Measurements from ENCODE around the gene IGSF23.

Gene IGSF23

DNA sequence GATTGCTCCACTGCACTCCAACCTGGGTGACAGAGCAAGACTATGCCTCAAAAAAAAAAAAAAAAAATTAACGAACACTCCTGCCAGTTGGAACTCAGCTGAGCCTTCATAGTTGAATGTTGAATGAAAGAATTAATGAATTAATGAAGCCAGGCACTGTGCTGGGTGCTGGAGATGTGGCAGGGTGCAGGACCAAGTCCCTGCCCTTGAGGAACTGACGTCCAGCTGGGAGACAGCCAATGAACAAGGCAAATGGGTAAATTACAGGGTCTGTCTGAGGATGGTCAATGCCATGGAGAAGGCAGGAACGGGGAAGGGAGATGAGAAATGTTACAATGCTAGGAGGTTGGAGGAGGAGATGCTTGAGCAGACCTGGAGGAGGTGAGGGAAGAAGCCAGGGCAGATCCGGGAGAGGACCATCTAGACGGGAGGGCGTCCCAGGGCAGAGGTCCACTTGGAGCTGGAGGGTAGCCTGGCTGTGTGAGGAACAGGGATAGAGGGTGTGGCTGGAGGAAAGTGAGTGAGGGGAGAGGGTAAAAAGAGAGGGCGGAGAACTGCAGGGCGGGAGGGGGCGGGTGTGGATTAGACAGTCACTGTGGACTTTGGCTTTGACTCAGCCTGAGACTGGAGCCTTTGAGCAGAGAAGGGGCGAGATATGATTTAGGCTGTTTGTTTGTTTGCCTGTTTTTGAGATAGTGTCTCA lies 16.8 kb upstream of the IGSF23 start:
- no peak for DNase-seq (ENCODE audit: low read depth)
- TF ChIP-seq, protein P1, sequence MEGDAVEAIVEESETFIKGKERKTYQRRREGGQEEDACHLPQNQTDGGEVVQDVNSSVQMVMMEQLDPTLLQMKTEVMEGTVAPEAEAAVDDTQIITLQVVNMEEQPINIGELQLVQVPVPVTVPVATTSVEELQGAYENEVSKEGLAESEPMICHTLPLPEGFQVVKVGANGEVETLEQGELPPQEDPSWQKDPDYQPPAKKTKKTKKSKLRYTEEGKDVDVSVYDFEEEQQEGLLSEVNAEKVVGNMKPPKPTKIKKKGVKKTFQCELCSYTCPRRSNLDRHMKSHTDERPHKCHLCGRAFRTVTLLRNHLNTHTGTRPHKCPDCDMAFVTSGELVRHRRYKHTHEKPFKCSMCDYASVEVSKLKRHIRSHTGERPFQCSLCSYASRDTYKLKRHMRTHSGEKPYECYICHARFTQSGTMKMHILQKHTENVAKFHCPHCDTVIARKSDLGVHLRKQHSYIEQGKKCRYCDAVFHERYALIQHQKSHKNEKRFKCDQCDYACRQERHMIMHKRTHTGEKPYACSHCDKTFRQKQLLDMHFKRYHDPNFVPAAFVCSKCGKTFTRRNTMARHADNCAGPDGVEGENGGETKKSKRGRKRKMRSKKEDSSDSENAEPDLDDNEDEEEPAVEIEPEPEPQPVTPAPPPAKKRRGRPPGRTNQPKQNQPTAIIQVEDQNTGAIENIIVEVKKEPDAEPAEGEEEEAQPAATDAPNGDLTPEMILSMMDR (IDR thresholded peaks at IDR 0.05; ENCODE audit: low read length, missing control alignments), result no peak
- H3K4me3 ChIP-seq (replicated peaks; ENCODE audit: low read depth, low read length), result no peak overlapping the region

DNA sequence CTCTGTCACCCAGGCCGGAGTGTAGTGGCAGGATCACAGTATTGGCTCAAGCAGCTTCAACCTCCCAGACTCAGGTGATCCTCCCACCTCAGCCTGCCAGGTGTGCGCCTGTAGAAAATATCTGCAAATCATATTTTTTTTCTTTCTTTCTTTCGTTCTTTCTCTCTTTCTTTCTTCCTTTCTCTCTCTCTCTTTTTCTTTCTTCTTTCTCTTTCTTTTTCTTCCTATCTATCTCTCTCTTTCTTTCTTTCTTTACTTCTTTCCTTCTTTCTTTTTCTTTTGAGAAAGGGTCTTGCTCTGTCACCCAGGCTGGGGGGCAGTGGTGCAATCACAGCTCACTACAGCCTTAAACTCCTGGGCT lies 16.3 kb upstream of the IGSF23 start:
- DNase-seq (ENCODE audit: low read depth), result no peak
- TF ChIP-seq, protein P1 (IDR thresholded peaks at IDR 0.05; ENCODE audit: low read length, missing control alignments), result no peak
- H3K4me3 ChIP-seq (replicated peaks; ENCODE audit: low read depth, low read length), result no peak overlapping the region

DNA sequence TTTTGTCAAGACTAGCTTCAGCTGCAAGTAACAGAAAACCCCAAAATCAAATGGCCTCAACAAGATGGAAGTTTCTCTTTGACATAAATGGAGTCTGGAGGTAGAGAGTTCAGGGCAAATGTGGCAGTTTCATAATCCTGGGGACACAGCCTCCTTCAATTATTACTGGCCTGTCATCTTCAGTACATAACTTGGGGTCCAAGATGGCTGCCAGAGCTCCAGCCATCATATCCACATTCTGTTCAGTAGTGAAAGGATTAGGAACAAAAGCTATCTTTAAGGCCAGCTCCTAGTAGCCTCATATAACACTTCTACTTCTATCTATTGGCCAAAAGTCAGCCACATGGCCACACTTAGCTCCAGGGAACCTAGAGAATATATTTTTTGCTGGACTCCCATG lies 15.0 kb upstream of the IGSF23 start:
- TF ChIP-seq, protein P1 (IDR thresholded peaks at IDR 0.05; ENCODE audit: low read length, missing control alignments), result no peak
- no peak overlapping the region for H3K4me3 ChIP-seq (replicated peaks; ENCODE audit: low read depth, low read length)
- DNase-seq (ENCODE audit: low read depth), result no peak

DNA sequence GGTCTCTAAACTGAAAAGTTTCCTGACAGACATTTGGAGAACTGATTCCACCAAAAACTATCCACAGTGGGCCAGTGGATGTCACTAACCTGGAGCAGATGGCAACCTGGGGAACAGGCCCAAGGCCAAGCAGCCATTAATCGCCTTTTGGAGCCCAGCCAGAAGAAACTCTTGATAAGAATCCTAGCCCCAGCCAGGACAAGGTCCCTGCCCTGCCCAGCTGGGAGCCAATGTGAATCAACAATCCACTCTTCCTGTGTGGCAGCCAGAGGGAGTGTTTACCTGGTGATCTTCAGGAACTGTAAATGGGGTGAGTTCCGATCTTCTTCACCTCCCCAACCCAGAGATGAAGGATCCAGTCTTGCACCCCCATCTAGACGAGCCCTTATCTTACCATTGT lies 14.5 kb upstream of the IGSF23 start:
- no peak overlapping the region for H3K4me3 ChIP-seq (replicated peaks; ENCODE audit: low read depth, low read length)
- DNase-seq (ENCODE audit: low read depth), result no peak
- TF ChIP-seq, protein P1 (IDR thresholded peaks at IDR 0.05; ENCODE audit: low read length, missing control alignments), result no peak

DNA sequence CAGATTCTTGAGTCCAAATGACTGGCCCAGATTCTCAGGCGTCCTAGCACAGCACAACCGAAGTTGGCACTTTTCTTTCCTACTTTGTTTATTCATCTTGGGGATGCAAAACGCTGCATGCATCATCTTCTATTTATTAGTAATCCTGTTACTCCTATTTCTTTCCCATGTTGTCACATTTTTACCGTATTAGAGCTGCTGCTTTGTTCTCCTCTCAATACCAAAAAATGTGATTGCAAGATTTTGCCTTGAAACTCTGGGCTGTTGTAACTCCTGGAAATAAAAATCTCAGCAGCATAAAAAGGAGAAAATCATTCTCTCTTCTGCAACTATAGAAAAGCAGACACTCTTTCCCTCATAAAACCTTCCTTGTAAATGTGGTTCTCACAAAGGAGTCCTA lies 12.9 kb upstream of the IGSF23 start:
- TF ChIP-seq, protein P1 (IDR thresholded peaks at IDR 0.05; ENCODE audit: low read length, missing control alignments), result no peak
- no peak for DNase-seq (ENCODE audit: low read depth)
- H3K4me3 ChIP-seq (replicated peaks; ENCODE audit: low read depth, low read length), result no peak overlapping the region

DNA sequence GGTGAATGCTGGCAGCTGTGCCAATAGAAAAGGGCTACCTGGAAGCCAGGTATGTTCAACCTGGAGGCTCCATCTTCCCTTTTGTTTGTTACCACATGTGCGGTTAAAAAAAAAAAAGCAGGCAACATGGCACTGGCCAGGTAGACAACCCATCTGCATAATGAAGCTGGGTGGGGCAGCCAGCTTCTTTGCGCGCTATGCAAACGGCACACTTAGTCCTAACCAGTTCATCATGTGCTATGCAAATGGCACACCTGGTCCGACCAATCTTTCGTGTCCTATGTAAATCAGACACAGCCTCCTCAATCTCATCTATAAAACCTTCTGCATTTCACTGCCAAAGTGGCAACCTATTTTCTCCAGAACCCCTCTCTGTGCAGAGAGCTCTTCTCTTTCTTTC lies 11.3 kb upstream of the IGSF23 start:
- TF ChIP-seq, protein P1 (IDR thresholded peaks at IDR 0.05; ENCODE audit: low read length, missing control alignments), result no peak
- no peak for DNase-seq (ENCODE audit: low read depth)
- no peak overlapping the region for H3K4me3 ChIP-seq (replicated peaks; ENCODE audit: low read depth, low read length)

All from fibroblast of pulmonary artery (primary cell).